DMS153 (cell line): ENCODE results near the gene SLC25A53.

Source experiments
- DNase-seq: peaks from one replicate; lab custom pipeline; 2025; lab: John Stamatoyannopoulos, UW

The SLC25A53 gene

GRCh38 chrX:104156630-104157529, at the start of gene SLC25A53:
TSS of gene SLC25A53 (minus strand) at chrX:104157009. CDS start at chrX:104105257, 51,752 bp downstream.
- DNase-seq = peak; percentile 80

- no peak for DNase-seq
Observed at GRCh38 chrX:104205548-104205947, 48.7 kb upstream of the SLC25A53 start.

- no peak for DNase-seq
Observed at GRCh38 chrX:104195489-104196084, 38.8 kb upstream of the SLC25A53 start.

- no peak for DNase-seq
Observed at GRCh38 chrX:104195013-104195412, 38.2 kb upstream of the SLC25A53 start.

- DNase-seq = no peak
Observed at GRCh38 chrX:104193485-104193884, 36.7 kb upstream of the SLC25A53 start.

GRCh38 chrX:104189837-104190236, 33.0 kb upstream of the SLC25A53 start:
- DNase-seq = no peak

GRCh38 chrX:104187931-104188330, 31.1 kb upstream of the SLC25A53 start:
- DNase-seq = no peak

- DNase-seq = no peak
Observed at GRCh38 chrX:104183685-104184084, 26.9 kb upstream of the SLC25A53 start.

- DNase-seq = no peak
Observed at GRCh38 chrX:104173841-104174240, 17.0 kb upstream of the SLC25A53 start.

GRCh38 chrX:104172788-104173187, 16.0 kb upstream of the SLC25A53 start:
- no peak for DNase-seq

- DNase-seq = no peak
Observed at GRCh38 chrX:104172121-104172520, 15.3 kb upstream of the SLC25A53 start.

- DNase-seq = no peak
Observed at GRCh38 chrX:104168127-104168526, 11.3 kb upstream of the SLC25A53 start.

- DNase-seq = no peak
Observed at GRCh38 chrX:104166735-104167436, 10.1 kb upstream of the SLC25A53 start.

- peak; percentile 72 for DNase-seq
Observed at GRCh38 chrX:104165894-104166734, 9.3 kb upstream of the SLC25A53 start, which contains the start of gene FAM199X. TSS of gene FAM199X (plus strand) at chrX:104166453. CDS start at chrX:104166786, 333 bp downstream.

- no peak for DNase-seq
Observed at GRCh38 chrX:104151037-104151436, 5.8 kb downstream of the SLC25A53 start.

- DNase-seq = no peak
Observed at GRCh38 chrX:104141087-104141760, 15.6 kb downstream of the SLC25A53 start.

GRCh38 chrX:104137496-104137895, 19.3 kb downstream of the SLC25A53 start:
- no peak for DNase-seq

GRCh38 chrX:104136241-104137019, 20.4 kb downstream of the SLC25A53 start:
- DNase-seq = peak; percentile 26

- DNase-seq = no peak
Observed at GRCh38 chrX:104135677-104136076, 21.1 kb downstream of the SLC25A53 start.

- no peak for DNase-seq
Observed at GRCh38 chrX:104134583-104135261, 22.1 kb downstream of the SLC25A53 start.
